KOPT-K1 (cell line): ENCODE data around the gene TNN.

Experiments used
- H3K27ac ChIP-seq: fragments of 200-600 bp; sonication (generic); 2 replicates; pipeline ENCODE4 v1.5.1; 2016; ENCODE audit warnings: antibody characterized with exemption, mild to moderate bottlenecking, low read depth, low read length; ENCODE audit not compliant: poor library complexity, severe bottlenecking
- H3K36me3 ChIP-seq: fragments of 200-600 bp; sonication (generic); 2 replicates; pipeline ENCODE4 v1.5.1; 2017; ENCODE audit warnings: antibody characterized with exemption, mild to moderate bottlenecking, low read length, moderate library complexity; ENCODE audit not compliant: insufficient read depth
- H3K9me3 ChIP-seq: fragments of 200-600 bp; sonication (generic); 2 replicates; pipeline ENCODE4 v1.5.1; 2017; ENCODE audit warnings: antibody characterized with exemption, low read length, mild to moderate bottlenecking; ENCODE audit not compliant: insufficient read depth, poor library complexity, severe bottlenecking

The TNN gene

DNA sequence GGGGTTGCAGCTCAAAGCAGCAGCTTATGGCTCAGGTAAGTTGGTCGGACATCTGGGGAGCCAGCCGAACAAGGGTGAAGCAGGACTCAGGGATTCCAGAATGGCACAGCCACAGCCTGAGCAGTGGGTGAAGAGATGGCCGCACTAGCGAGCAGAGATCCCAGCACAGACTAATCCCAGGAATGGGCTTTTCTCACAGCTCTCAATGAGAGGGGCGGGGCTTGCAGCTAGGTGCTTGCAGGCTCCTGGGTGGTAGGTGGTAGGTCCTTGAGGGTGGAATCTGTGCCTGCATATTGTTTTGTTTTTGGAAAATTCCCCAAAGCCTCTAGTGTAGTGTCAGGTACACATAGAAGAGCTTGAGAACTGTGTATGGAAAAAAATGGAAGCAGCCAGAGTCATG, 116.0 kb downstream of the TNN start:
- H3K27ac ChIP-seq: no peak overlapping the region
- no peaks in the 10 kb centered on the region for H3K9me3 ChIP-seq
- no peaks in the 10 kb centered on the region for H3K36me3 ChIP-seq

DNA sequence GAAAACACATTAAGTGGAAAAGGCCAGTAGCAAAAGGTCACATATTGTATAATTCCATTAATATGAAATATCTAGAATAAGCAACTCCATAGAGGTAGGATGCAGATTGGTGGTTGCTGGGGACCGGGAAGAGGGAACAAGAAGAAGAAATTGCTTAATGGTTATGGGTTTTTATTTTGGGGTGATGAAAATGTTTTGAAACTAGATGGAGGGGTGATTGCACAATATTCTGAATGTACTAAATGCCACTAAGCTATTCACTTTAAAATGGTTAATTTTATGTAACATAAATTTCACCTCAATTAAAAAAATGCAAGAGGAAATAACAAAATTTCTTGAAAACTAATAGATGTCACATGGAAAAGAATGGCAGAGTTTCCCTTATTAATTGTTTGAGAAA, 118.3 kb downstream of the TNN start:
- H3K9me3 ChIP-seq: no peaks in the 10 kb centered on the region
- no peaks in the 10 kb centered on the region for H3K36me3 ChIP-seq
- H3K27ac ChIP-seq: no peak overlapping the region

DNA sequence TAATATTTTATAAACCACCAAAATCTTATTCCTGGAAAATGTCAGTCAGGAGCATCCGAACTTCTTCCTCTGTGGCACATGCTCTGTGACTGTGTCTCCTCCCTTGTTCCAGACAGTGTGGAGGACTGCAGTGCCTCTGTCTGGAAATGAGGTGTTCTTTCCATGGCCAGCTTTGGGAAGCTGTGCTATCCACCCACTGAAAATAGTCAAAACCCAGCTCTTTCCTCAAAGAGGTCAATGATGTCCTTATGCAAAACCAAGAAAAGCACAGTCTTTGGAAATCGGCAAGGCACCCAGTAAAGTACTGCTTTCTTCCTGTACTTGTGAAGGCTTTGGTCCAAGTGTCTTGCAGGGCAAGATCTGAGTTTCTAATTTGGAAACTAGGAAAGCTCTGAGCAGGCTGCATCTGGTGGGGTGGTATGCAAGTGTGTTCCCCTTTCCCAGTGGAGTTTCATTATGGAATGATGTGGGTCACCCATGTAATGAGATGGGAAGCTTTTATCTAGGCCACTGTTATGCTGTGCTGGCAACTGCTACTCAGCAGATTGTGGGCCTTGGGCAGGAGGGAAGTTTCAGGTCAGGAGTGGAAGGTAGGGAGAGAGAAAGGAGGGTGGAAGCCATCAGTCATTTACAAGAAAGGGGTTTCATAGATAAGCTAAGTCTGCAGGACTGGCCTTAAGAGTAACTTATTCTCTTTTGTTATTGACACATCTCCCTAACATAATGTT, 119.0 kb downstream of the TNN start:
- Histone ChIP-seq H3K9me3 (no peaks in the 10 kb centered on the region), H3K36me3 (no peaks in the 10 kb centered on the region), H3K27ac (no peak overlapping the region)

DNA sequence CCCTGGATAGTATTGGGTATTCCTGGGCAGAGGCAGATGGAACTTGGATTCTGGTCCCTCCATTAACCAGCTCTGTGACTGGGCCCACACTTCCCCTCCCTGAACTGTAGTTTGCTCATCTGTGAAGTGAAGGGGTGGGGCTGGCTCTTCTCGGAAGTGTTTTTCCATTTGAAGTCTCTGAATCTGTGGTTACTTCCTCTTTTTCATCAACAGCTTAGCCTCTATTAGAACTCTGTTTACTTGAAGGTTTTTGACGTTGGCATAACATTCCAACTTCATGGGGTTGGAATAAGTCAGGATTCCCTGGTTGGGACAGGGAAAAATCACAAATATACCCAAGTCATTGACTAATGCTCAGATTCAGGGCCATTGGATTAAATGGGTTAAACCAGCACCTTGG, 121.3 kb downstream of the TNN start:
- no peaks in the 10 kb centered on the region for H3K9me3 ChIP-seq
- peak overlapping the region; percentile 62 for H3K27ac ChIP-seq
- no peaks in the 10 kb centered on the region for H3K36me3 ChIP-seq

DNA sequence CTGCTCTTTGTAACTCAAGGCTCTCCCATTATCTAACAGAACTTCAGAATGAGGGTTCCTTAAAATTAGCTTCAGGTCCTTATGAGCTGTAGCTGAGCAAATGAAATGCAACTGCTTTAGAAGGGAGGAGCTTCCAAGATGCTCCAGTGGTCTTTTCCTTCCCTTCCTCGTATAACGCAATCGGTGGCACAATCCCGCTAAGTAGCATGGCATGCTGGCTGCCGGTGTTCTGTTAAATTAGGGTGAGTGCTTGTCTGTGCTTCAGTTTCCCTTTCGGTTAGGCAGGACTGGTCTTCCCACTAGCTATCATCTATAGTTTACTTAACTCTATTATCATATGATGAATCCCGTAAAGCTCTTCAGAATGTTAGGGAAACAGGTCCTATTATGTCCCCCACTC, 124.0 kb downstream of the TNN start:
- Histone ChIP-seq H3K36me3 (no peaks in the 10 kb centered on the region), H3K27ac (peak overlapping the region; percentile 54), H3K9me3 (no peaks in the 10 kb centered on the region)

DNA sequence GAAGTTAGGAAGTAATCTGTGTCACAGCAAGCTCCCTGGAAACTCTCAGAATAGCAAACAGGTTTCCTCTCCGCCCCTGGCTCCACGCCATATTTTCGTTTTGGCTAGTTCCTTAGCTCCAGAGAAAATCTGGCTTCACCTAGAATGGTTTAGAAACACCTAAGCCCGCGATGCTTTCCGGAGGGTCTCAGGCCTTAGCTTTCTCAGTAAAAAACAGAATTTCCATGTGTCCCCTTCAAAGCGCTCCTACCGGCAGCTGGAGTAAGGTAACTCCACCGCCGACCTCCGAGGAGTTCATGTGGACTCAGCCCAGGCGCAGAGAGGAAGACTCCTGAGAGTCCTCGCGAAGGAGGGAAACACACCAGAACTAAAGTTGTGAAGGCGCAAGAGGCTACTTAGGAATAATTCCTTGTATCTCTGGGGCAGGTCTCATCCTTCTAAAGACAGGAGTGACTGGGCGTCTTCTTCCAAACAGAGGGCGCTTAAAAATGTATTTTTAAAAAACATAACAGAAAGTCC, 124.5 kb downstream of the TNN start:
- peak overlapping the region; percentile 54 for H3K27ac ChIP-seq
- H3K9me3 ChIP-seq: no peaks in the 10 kb centered on the region

DNA sequence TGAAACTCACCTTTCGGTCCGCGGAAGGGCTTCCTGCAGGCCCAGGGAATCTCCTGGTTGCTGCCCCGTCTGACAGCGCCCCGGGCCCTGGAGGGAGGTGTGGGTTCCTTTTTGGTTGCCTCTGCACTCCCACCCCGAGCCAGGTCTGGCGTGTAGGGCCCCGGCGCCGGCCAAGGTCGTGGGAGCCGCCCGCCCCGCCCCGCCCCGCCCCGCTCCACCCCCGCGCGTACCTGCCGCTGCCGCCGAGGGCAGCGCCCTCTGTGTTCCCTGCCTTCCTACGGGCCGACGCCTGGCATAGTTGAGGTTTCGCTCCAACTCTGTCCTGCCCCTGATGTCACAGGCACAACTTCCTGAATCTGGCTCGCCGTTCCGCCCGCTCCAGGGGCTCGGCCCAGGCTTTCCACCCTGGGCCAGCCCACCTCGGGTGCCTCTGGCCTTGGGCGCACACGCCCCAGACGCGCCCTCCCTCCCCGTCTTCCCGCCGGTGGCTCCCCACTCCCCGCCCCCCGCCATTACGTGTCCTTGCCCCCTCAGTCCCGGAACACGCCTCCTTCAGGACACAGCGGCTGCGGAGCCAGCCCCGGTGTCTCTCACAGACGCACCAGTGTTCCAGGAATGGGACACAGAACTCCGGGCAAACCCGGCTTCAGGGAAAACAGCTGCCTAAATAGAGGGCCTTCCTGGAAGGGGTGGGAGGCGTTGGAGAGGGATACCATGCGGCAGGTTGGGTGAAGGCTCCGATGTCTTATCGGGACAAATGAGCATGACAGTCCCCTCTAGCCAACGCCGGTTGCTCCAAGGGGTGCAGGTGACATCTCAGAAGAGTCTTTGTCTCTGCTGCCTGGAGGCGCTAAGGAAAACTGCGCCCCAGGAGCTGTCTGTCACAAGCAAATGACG, 125.2 kb downstream of the TNN start, which contains the start of gene KIAA0040:
Gene KIAA0040, minus strand, starts transcription at position 147 of the 897 bp plus-strand sequence. CDS start 31,763 bp downstream, outside the sequence.
- Histone ChIP-seq H3K27ac (peak within 1 kb of the TSS; percentile 54), H3K36me3 (no peaks in the 10 kb centered on the region), H3K9me3 (no peaks in the 10 kb centered on the region)

More for the DNA sequence above, 124.5 kb downstream of the TNN start:
- H3K36me3 ChIP-seq: no peaks in the 10 kb centered on the region

DNA sequence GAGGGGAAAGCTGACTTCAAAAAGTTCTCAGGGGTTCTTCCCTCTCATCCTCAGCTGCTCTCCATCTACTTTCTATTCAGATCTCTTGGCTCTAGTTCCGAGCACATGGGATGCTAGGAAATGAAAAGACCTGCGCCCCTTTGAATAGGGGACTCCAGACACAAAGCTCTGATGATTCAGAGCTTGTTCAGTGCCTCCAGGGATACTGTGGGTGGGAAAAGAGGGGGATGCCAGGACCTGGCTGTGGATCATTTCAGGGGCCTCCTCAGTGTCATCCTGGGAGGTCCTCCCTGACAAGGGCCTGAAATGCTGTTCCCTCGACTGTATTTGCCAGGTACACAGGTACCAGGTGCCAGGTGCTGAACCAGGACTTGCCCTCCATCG, 125.9 kb downstream of the TNN start:
- H3K9me3 ChIP-seq: no peaks in the 10 kb centered on the region
- no peak overlapping the region for H3K27ac ChIP-seq

DNA sequence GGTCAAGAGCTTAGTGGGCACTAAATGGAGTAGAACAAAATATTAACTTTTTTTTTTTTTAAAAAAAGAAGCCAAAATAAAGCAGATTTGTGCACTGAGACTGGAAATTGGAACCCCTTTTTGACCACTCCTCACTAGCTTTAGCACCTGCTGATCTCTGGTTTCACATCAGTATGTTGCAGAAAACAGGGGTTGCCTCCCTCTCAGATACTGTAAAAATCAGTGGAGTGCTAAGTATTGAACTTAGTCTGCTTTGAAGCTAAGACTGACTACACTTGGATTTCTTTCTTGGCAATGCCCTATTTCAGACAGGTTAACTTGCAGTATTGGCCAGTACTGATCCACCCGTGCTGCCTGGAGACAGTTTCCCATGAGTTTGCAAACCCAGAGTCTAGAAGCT, 127.6 kb downstream of the TNN start:
- no peak overlapping the region for H3K27ac ChIP-seq
- H3K36me3 ChIP-seq: no peaks in the 10 kb centered on the region
- no peaks in the 10 kb centered on the region for H3K9me3 ChIP-seq

More for the DNA sequence above, 125.9 kb downstream of the TNN start:
- H3K36me3 ChIP-seq: no peaks in the 10 kb centered on the region

DNA sequence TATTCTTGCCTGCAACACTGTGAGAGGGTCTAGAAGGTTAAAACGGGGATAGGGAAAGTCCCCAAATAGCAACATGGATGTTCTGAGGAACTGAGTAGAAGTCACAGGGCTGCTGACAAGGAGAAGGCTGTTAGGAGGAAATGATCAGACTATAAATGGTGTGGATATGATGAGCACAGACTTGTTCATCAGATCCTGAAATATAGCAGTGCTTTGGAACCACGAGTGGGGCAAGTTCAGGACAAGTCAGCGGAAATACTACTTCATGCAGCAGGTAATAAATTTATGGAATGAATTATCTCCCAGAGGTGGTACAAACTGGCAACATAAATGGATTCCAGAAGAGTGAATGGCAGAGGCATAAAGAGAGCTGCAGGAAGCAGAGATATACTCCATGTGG, 128.2 kb downstream of the TNN start:
- no peak overlapping the region for H3K27ac ChIP-seq
- no peaks in the 10 kb centered on the region for H3K9me3 ChIP-seq
- no peaks in the 10 kb centered on the region for H3K36me3 ChIP-seq

DNA sequence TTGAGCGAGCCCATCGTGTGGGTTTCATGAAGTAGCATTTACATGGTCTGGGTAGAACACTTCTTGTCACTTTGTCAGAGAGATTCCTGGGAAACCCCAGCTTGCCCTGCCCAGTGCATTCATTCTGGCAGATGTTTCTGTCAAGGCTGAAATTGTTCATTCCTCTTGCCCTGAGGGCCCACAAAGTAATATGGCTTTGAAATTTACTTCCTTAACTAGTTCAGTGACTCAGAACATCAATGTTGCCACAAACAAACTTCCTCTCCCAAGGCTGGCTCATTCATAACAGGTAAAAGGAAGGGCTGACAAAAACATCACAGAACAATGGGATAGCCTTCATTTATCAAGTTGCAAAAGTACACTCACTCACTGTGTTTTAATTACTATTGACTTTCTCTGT, 129.9 kb downstream of the TNN start:
- Histone ChIP-seq H3K27ac (no peak overlapping the region), H3K9me3 (no peaks in the 10 kb centered on the region), H3K36me3 (no peaks in the 10 kb centered on the region)
